A549 (cell line): Measurements from ENCODE around the gene FRMD3. TPM values are rescaled to one million over a fixed set of nuclear protein-coding genes. Genes with fewer than 3 reads are reported as not detected.
A peak's percentile ranks its signal among the peaks of the same experiment; 100 is the strongest.

Experiments used
- ATAC-seq, 2 experiments: fragments of 200-7000 bp in 1 of 2; fragments of >200 bp in 1 of 2; cut with Nextera tagmentation in 1 of 2; cut with Tn5 transposase in 1 of 2; 3 replicates each; pipeline versions ENCODE4 v1.8.0 to v1.9.1; 2018 to 2020; ENCODE audit warnings: mild to moderate bottlenecking in 1 of 2, moderate library complexity in 1 of 2
- CTCF ChIA-PET: fragments of 300-600 bp; sonication (Branson Sonifier 250); formaldehyde crosslinking; extraction: SDS; loops from one replicate; lab custom pipeline; 2021; ENCODE audit warnings: antibody characterized with exemption, inconsistent platforms; lab: Yijun Ruan, JAX
- POLR2A ChIA-PET: fragments of 350-600 bp; formaldehyde crosslinking; extraction: SDS; loops from one replicate; lab custom pipeline; 2021; ENCODE audit warnings: antibody characterized with exemption, inconsistent platforms; lab: Yijun Ruan, JAX
- DNase-seq, 2 experiments: peaks; one replicate each; pipeline versions ENCODE4 v3.0.0 to v3.0.0-alpha.2; 2011 to 2016; ENCODE audit warnings: low read depth in 1 of 2, low spot score in 1 of 2
- FAIRE-seq: peaks from 2 replicates; lab custom pipeline; 2011; peaks lifted over from hg19 to GRCh38; lab: Jason Lieb, UNC
- H3K27ac ChIP-seq, 2 experiments: fragments of >200 bp; sonication (Bioruptor Twin); formaldehyde crosslinking; 3 replicates each; pipeline ENCODE4 v1.5.1; 2016 to 2017
- H3K4me1 ChIP-seq: fragments of >200 bp; sonication (Bioruptor Twin); formaldehyde crosslinking; 3 replicates; pipeline ENCODE4 v1.6.1; 2016
- H3K4me2 ChIP-seq: fragments of >200 bp; sonication (Bioruptor Twin); formaldehyde crosslinking; 3 replicates; pipeline ENCODE4 v1.6.1; 2016
- H3K4me3 ChIP-seq: fragments of >200 bp; sonication (Bioruptor Twin); formaldehyde crosslinking; 3 replicates; pipeline ENCODE4 v1.5.1; 2016
- H3K9me3 ChIP-seq: fragments of >200 bp; sonication (Bioruptor Twin); formaldehyde crosslinking; 3 replicates; pipeline ENCODE4 v1.6.1; 2016
- CTCF ChIP-seq: fragments of >200 bp; sonication (Bioruptor Twin); formaldehyde crosslinking; IDR thresholded peaks from 3 replicates; pipeline ENCODE4 v1.5.1; 2016
- FOSB ChIP-seq: fragments of 250-450 bp; sonication (Bioruptor Pico); IDR thresholded peaks from 2 replicates; pipeline ENCODE4 v1.5.0; 2020; ENCODE audit warnings: mild to moderate bottlenecking, moderate library complexity
- JUN ChIP-seq, 2 experiments: fragments of >200 bp; sonication (Bioruptor Twin); formaldehyde crosslinking; IDR thresholded peaks; 2 replicates in 1 of 2; 3 replicates in 1 of 2; pipeline ENCODE4 v1.6.1; 2016 to 2017
- JUNB ChIP-seq: fragments of >200 bp; sonication (Bioruptor Twin); formaldehyde crosslinking; IDR thresholded peaks from 2 replicates; pipeline ENCODE4 v1.6.1; 2016
- KDM5A ChIP-seq: fragments of 200-600 bp; sonication (generic); IDR thresholded peaks from 2 replicates; pipeline ENCODE4 v1.6.1; 2016; ENCODE audit warnings: antibody characterized with exemption, mild to moderate bottlenecking
- MAFK ChIP-seq: fragments of 450-650 bp; IDR thresholded peaks from 2 replicates; pipeline ENCODE4 v1.6.1; 2014; ENCODE audit not compliant: partially characterized antibody
- PBX3 ChIP-seq: IDR thresholded peaks from 2 replicates; pipeline ENCODE4 v1.6.1; 2012
- RAD21 ChIP-seq, 2 experiments: fragments of >200 bp in 1 of 2; sonication (Bioruptor Twin) in 1 of 2; formaldehyde crosslinking in 1 of 2; IDR thresholded peaks in 1 of 2; conservative IDR thresholded peaks in 1 of 2; 2 replicates in 1 of 2; 3 replicates in 1 of 2; pipeline ENCODE4 v1.6.1; 2012 to 2018; ENCODE audit warnings: inconsistent platforms in 1 of 2
- RARB ChIP-seq: fragments of 250-450 bp; sonication (Bioruptor Pico); IDR thresholded peaks from 2 replicates; pipeline ENCODE4 v1.8.0; 2021; ENCODE audit warnings: mild to moderate bottlenecking, moderate library complexity
- REST ChIP-seq: fragments of 200-600 bp; sonication (generic); IDR thresholded peaks from 2 replicates; pipeline ENCODE4 v1.6.1; 2016; ENCODE audit warnings: antibody characterized with exemption, mild to moderate bottlenecking, moderate library complexity
- SMC3 ChIP-seq: fragments of >200 bp; sonication (Bioruptor Twin); formaldehyde crosslinking; IDR thresholded peaks from 3 replicates; pipeline ENCODE4 v1.6.1; 2018; ENCODE audit warnings: inconsistent platforms
- SREBF2 ChIP-seq: fragments of 450-650 bp; IDR thresholded peaks from 2 replicates; pipeline ENCODE4 v1.6.1; 2014; ENCODE audit warnings: mild to moderate bottlenecking, moderate library complexity
- USF2 ChIP-seq: fragments of 450-650 bp; IDR thresholded peaks from 2 replicates; pipeline ENCODE4 v1.6.1; 2014; ENCODE audit warnings: antibody characterized with exemption
- ZFP36 ChIP-seq: fragments of 450-650 bp; IDR thresholded peaks from 2 replicates; pipeline ENCODE4 v1.6.1; 2014; ENCODE audit warnings: borderline replicate concordance; ENCODE audit not compliant: partially characterized antibody
- ZNF302 ChIP-seq: fragments of 250-450 bp; sonication (Bioruptor Pico); IDR thresholded peaks from 2 replicates; pipeline ENCODE4 v1.9.0; 2021; ENCODE audit warnings: inconsistent platforms, mild to moderate bottlenecking, moderate library complexity
- WGBS: methylation state at CpG from one replicate; pipeline ENCODE4 v1.1.6; 2017; ENCODE audit errors: missing lambda C conversion rate; 5-methylcytosine and 5-hydroxymethylcytosine counted together
- polyA plus RNA-seq, 4 experiments: library from polyadenylated mRNA; depleted of rRNA in 3 of 4; stranded (reverse); fragments of >200 nt; fragmentation: RNase III in 1 of 4; extraction: RNeasy Plus Mini Kit Qiagen cat#74134 plus additional on column Dnase treatment in 1 of 4; gene quantifications; 2 replicates in 3 of 4; 3 replicates in 1 of 4; pipeline ENCODE4 v1.2.3, GENCODE V29; 2011 to 2017

Gene FRMD3
- polyA plus RNA-seq, 2 of the 4 experiments (the other 2 are of a cell fraction), result 1.7 to 3.3 TPM

- ChIA-PET CTCF (interaction anchor here (0.5 to 1.5 kb wide), 3 partner anchors 10 to 334 kb away, joined by 3 to 6 read pairs (median 4); partner anchors contain the start of gene FRMD3), POLR2A (no interaction called here)
- DNase-seq (no peak), ATAC-seq (0 out of 6 replicates have a peak, but pooled peaks of 1 of the 2 experiments have one; percentile 34), FAIRE-seq (no peak)
- Histone ChIP-seq H3K4me1 (no peaks in the 10 kb centered on the region), H3K4me2 (no peak overlapping the region), H3K27ac (no peak overlapping the region), H3K4me3 (no peak overlapping the region), H3K9me3 (no peaks in the 10 kb centered on the region)
- peak; percentile 14; the same call in 1 of the 3 replicates for TF ChIP-seq CTCF
- peak in 1 of 2 experiments; percentile 29; a peak in 2 of 5 replicates for TF ChIP-seq RAD21 (conservative IDR thresholded peaks at IDR 0.05 in 1 of 2, IDR thresholded peaks at IDR 0.05 in 1 of 2)
- TF ChIP-seq JUNB, result no peak
- WGBS, result 9% methylated on average over 1 of the region's 1 CpG
Measured at GRCh38 chr9:83204047-83204446, 334.2 kb downstream of the FRMD3 start.

- Histone ChIP-seq H3K4me2 (no peak overlapping the region), H3K4me1 (no peaks in the 10 kb centered on the region), H3K4me3 (no peak overlapping the region), H3K27ac (no peak overlapping the region), H3K9me3 (no peaks in the 10 kb centered on the region)
- CTCF ChIA-PET, result interaction anchor here (0.6 to 1.5 kb wide), 4 partner anchors 12 to 1605 kb away, joined by 3 to 5 read pairs (median 4); no protein-coding TSS in a partner anchor
- ATAC-seq (no peak), DNase-seq (no peak), FAIRE-seq (no peak)
- TF ChIP-seq PBX3 (no peak), KDM5A (no peak)
- POLR2A ChIA-PET, result no interaction called here
- WGBS, result 70% methylated on average over 2 of the region's 2 CpGs
Measured at GRCh38 chr9:83200531-83200930, 337.7 kb downstream of the FRMD3 start.

GRCh38 chr9:83199832-83200231 is 338.4 kb downstream of the FRMD3 start:
- Histone ChIP-seq H3K27ac (no peak overlapping the region), H3K4me1 (no peaks in the 10 kb centered on the region), H3K4me3 (no peak overlapping the region), H3K4me2 (no peak overlapping the region), H3K9me3 (no peaks in the 10 kb centered on the region)
- no peak for FAIRE-seq
- DNase-seq, result no peak
- ChIA-PET CTCF (interaction anchor here (0.6 to 1.5 kb wide), 8 partner anchors 12 to 1604 kb away, joined by 3 to 4 read pairs (median 4); no protein-coding TSS in a partner anchor), POLR2A (no interaction called here)
- WGBS, result 73% methylated on average over 6 of the region's 6 CpGs
- TF ChIP-seq USF2, result no peak
- no peak for TF ChIP-seq JUN (IDR thresholded peaks at IDR 0.05)
- no peak for TF ChIP-seq FOSB (CRISPR knock-in tag)
- TF ChIP-seq ZFP36, result no peak
- TF ChIP-seq RAD21 (conservative IDR thresholded peaks at IDR 0.05 in 1 of 2, IDR thresholded peaks at IDR 0.05 in 1 of 2), result no peak
- no peak for TF ChIP-seq REST
- TF ChIP-seq ZNF302, result no peak
- no peak for TF ChIP-seq MAFK
- no peak for TF ChIP-seq RARB (CRISPR knock-in tag)
- TF ChIP-seq SREBF2, result no peak
- TF ChIP-seq SMC3, result no peak
- ATAC-seq, result no peak
